GM23248 (cell line): Measurements from ENCODE around the gene HINFP.

Experiments
- EZH2 ChIP-seq: fragments of 200-600 bp; sonication (generic); IDR thresholded peaks from 2 replicates; pipeline ENCODE4 v1.6.1; 2018; ENCODE audit warnings: antibody characterized with exemption, mild to moderate bottlenecking; ENCODE audit not compliant: insufficient read depth, poor library complexity, severe bottlenecking
- EZH2phosphoT487 ChIP-seq: fragments of 200-600 bp; sonication (generic); IDR thresholded peaks from 2 replicates; pipeline ENCODE4 v1.6.1; 2018; ENCODE audit warnings: antibody characterized with exemption, moderate library complexity, mild to moderate bottlenecking, low read depth; ENCODE audit not compliant: insufficient read depth

DNA sequence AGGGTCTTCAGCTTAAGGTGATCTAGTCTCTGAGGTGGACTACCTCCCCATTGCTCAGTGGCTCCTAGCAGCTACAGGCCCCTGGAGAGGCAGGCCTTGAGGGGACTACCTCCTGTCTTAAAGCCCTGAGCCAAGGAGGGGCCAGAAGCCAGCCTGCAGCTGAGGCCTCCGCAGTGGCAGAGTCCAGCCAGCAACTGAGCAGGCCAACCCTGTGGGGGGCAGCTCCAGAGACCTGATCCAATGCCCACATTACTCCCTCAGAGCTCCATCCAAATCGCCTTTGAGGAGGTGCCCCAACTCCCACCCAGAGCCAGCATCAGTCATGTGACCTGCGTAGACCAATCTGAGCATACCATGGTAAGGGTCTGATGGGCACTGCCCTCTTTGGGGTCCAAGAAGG, 11.5 kb upstream of the HINFP start:
- TF ChIP-seq EZH2phosphoT487: no peak
- no peak for TF ChIP-seq EZH2
